ENCODE data around the gene CCDC178.

The CCDC178 gene

DNA sequence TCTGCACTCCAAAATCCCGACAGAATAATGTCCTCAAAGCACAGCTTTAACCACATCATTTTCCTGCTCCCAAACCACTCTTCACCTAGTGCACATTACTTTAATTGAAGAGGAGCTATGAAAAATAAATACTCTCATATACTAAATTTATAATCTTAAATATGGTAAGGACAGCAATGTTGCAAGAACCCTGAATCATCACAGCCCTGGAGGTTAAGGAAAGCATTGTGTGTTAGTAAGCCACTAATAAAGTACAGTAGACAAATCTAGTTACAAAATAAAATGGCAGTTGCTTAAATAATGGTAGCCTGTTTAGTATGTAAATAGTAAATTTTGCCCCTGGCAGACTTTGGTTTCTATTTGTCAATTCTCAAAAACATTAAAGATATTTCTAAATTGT lies 27.0 kb upstream of the CCDC178 start:
- CTCF ChIA-PET, result no interaction called here
- TF ChIP-seq, protein P1, sequence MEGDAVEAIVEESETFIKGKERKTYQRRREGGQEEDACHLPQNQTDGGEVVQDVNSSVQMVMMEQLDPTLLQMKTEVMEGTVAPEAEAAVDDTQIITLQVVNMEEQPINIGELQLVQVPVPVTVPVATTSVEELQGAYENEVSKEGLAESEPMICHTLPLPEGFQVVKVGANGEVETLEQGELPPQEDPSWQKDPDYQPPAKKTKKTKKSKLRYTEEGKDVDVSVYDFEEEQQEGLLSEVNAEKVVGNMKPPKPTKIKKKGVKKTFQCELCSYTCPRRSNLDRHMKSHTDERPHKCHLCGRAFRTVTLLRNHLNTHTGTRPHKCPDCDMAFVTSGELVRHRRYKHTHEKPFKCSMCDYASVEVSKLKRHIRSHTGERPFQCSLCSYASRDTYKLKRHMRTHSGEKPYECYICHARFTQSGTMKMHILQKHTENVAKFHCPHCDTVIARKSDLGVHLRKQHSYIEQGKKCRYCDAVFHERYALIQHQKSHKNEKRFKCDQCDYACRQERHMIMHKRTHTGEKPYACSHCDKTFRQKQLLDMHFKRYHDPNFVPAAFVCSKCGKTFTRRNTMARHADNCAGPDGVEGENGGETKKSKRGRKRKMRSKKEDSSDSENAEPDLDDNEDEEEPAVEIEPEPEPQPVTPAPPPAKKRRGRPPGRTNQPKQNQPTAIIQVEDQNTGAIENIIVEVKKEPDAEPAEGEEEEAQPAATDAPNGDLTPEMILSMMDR (IDR thresholded peaks at IDR 0.05; ENCODE audit: insufficient read depth, low read length, missing control alignments), result no peak

GRCh38 chr18:33466822-33467221 lies 26.3 kb upstream of the CCDC178 start:
- no peak for DNase-seq (ENCODE audit: low read depth, low spot score)
- TF ChIP-seq, protein P1 (IDR thresholded peaks at IDR 0.05; ENCODE audit: insufficient read depth, low read length, missing control alignments), result no peak
- CTCF ChIA-PET, result no interaction called here
- H3K4me3 ChIP-seq (ENCODE audit: low read depth, low read length), result no peak overlapping the region
- POLR2A ChIA-PET, result no interaction called here

More for the DNA sequence above, 27.0 kb upstream of the CCDC178 start:
- DNase-seq (ENCODE audit: low read depth, low spot score), result no peak
- POLR2A ChIA-PET, result no interaction called here
- no peak overlapping the region for H3K4me3 ChIP-seq (ENCODE audit: low read depth, low read length)

DNA sequence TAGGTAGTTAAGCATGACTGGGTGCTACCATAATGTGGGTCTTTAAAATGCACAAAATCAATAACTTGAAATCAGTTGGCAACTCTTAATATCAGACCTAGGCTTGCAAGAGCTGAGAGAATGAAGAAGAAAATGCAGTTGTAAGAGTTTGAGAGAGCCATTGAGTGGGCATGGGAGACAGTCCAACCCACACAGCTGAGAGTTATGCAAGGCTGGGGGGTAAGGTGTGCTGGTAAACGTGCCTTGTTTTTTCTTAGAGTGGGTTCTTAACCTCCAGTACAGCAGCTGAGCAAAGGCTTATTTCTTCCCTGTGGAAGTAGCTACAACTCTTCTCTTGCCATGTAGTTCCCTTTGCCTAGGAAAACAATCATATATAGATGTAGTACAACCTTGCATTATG lies 20.2 kb upstream of the CCDC178 start:
- H3K4me3 ChIP-seq (ENCODE audit: low read depth, low read length), result no peak overlapping the region
- POLR2A ChIA-PET, result no interaction called here
- CTCF ChIA-PET, result no interaction called here
- TF ChIP-seq, protein P1 (IDR thresholded peaks at IDR 0.05; ENCODE audit: insufficient read depth, low read length, missing control alignments), result no peak
- no peak for DNase-seq (ENCODE audit: low read depth, low spot score)

DNA sequence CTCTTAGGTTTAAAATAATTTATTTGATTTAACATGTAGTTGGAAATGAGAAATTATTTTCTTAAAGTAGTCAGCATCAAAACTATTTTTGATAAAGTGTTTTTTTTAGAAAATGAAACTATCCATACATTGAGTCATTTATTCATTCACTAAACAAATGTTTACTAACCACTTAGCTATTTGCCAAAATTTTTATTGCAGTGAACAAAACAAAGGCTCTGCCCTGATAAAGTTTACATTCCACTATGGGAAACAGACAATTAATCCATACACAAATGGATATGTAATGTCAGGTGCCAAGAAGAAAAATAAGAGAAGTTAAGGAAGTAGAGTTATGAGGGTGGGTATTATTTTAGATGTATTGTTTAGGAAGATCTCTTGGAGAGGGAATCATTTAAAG lies 19.1 kb upstream of the CCDC178 start:
- no peak for DNase-seq (ENCODE audit: low read depth, low spot score)
- ChIA-PET CTCF (no interaction called here), POLR2A (no interaction called here)
- TF ChIP-seq, protein P1 (IDR thresholded peaks at IDR 0.05; ENCODE audit: insufficient read depth, low read length, missing control alignments), result no peak
- no peak overlapping the region for H3K4me3 ChIP-seq (ENCODE audit: low read depth, low read length)

GRCh38 chr18:33446604-33447003 lies 6.1 kb upstream of the CCDC178 start:
- ChIA-PET CTCF (no interaction called here), POLR2A (no interaction called here)
- TF ChIP-seq, protein P1 (IDR thresholded peaks at IDR 0.05; ENCODE audit: insufficient read depth, low read length, missing control alignments), result no peak
- H3K4me3 ChIP-seq (ENCODE audit: low read depth, low read length), result no peak overlapping the region
- no peak for DNase-seq (ENCODE audit: low read depth, low spot score)

GRCh38 chr18:33444709-33445108 lies 4.2 kb upstream of the CCDC178 start:
- CTCF ChIA-PET, result no interaction called here
- TF ChIP-seq, protein P1 (IDR thresholded peaks at IDR 0.05; ENCODE audit: insufficient read depth, low read length, missing control alignments), result no peak

More at GRCh38 chr18:33444709-33445108, 4.2 kb upstream of the CCDC178 start:
- POLR2A ChIA-PET, result no interaction called here
- H3K4me3 ChIP-seq (ENCODE audit: low read depth, low read length), result no peak overlapping the region
- DNase-seq (ENCODE audit: low read depth, low spot score), result no peak

Data from AG04449 (cell line).